ENCODE results near the gene CTDSP1. TPM values are rescaled to one million over a fixed set of nuclear protein-coding genes. Genes with fewer than 3 reads are reported as not detected.

The CTDSP1 gene
- total RNA-seq, 1 donor from 2014 or later = 153 TPM

- no peak for DNase-seq (ENCODE audit: low spot score)
These were observed 22.9 kb downstream of the CTDSP1 start for GRCh38 chr2:218422403-218423086.

GRCh38 chr2:218423584-218423983, 23.9 kb downstream of the CTDSP1 start:
- DNase-seq (ENCODE audit: low spot score) = no peak

- no peak for DNase-seq (ENCODE audit: low spot score)
These were observed 25.9 kb downstream of the CTDSP1 start for GRCh38 chr2:218425531-218425930.

GRCh38 chr2:218427741-218428140, 28.1 kb downstream of the CTDSP1 start:
- DNase-seq (ENCODE audit: low spot score) = no peak

DNA sequence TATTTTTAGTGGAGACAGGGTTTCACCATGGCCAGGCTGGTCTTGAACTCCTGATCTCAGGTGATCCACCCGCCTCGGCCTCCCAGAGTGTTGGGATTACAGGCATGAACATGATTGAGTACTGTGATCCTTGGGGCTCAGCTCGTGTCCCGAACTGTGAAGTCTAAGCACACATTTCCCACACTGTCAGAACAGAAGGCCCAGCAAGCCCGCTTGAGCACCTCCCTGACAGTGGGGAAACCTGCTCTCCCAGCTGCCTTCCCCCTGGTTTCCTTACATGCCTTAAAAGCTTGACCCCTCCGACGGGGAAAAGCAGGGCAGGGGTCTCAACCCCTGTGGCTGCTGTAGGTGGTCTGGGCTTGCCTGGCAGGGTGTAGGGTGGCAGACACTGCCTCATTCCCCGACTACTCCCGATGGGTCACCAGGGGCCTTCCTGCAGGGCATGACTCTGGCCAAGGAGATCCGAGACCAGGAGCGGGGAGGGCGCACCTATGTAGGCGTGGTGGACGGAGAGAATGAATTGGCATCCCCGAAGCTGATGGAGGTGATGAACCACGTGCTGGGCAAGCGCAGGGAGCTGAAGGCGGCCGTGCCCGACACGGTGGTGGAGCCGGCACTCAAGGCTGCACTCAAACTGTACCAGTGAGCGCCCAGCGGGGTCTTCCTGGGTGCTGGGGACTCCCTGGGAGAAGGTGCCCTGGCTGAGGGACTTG, 29.3 kb downstream of the CTDSP1 start:
- no peak for DNase-seq (ENCODE audit: low spot score)

- no peak for DNase-seq (ENCODE audit: low spot score)
These were observed 30.4 kb downstream of the CTDSP1 start for GRCh38 chr2:218429911-218430692.

DNA sequence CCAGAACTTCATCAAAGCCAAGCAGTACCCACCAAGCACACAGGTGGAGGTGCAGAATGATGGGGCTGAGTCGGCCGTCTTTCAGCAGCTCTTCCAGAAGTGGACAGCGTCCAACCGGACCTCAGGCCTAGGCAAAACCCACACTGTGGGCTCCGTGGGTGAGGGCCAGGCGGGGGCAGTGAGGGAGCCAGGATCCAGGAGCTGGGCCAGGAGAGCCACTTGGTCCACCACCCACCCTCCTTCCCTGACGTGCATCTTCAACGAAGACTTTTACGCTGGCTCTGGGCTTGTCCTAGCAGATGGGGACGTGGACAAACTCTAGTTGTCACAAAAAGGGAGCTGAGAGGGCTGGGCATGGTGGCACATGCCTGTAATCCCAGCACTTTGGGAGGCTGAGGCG, 31.1 kb downstream of the CTDSP1 start:
- DNase-seq (ENCODE audit: low spot score) = no peak

- no peak for DNase-seq (ENCODE audit: low spot score)
These were observed 32.2 kb downstream of the CTDSP1 start for GRCh38 chr2:218431878-218432277.

DNA sequence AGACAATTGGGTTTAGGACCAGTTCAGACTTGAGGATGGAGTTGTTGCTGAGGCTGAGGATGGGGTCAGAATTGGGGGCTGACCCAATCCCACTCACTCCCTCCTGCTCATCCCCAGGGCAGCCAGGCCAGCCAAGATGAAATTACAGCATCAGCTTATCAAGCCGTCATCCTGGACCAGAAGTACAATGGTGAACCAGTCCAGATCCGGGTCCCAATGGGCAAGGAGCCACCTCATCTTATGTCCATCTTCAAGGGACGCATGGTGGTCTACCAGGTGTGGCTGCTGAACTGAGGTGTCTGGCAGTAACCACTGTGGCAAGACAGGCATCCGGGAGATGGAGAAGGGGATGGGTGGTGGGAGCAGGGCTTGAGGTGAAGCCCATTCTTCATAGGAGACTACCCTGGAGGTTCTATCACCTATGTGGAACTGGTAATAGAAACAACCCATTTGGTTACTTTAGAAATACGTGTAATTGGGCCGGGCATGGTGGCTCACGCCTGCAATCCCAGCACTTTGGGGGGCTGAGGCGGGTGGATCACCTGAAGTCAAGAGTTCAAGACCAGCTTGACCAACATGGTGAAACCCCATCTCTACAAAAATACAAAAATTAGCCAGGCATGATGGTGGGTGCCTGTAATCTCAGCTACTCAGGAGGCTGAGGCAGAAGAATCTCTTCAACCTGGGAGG, 33.2 kb downstream of the CTDSP1 start:
- DNase-seq (ENCODE audit: low spot score) = no peak

GRCh38 chr2:218434456-218434855, 34.8 kb downstream of the CTDSP1 start:
- DNase-seq (ENCODE audit: low spot score) = no peak

DNA sequence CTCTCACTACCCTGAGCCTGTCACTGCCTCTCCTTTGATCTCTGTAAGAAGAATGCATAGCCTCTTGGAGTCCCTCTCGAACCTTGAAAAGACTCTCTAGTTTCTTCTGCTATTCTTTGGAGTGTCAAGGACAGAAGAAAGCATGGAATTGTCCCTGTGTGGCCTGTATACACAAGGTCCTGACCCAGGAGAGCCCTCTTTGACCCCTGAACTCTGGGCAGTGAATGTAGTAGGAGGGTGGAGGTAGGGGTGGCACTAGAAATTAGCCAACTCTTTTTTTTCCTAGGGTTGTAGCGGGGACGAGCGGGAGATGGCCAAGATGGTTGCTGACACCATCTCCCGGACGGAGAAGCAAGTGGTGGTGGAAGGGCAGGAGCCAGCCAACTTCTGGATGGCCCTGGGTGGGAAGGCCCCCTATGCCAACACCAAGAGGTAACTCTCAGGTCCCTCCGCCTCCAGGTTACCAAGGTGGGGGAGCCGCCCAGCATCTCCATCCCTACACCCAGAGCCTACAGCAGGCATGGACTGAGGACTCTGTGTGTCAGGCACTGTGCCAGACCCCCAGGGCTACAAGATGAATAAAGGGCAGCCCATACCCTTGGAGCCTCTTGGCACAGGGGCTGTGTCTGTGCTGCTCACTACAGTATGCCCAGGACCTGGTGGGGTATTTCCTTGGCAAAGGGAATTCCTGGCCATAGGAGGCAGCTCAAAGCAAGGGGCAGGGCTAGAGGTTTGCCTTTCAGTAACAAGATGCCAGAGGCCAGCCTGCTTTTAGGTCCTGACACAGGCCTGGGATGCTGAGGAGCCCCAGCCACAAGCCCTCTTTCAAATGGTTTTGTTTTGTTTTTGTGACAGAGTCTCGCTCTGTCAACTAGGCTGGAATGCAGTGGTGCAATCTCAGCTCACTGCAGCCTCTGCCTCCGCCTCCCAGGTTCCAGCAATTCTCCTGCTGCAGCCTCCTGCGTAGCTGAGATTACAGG, 35.6 kb downstream of the CTDSP1 start:
- DNase-seq (ENCODE audit: low spot score) = no peak

GRCh38 chr2:218436992-218437391, 37.3 kb downstream of the CTDSP1 start:
- DNase-seq (ENCODE audit: low spot score) = no peak

DNA sequence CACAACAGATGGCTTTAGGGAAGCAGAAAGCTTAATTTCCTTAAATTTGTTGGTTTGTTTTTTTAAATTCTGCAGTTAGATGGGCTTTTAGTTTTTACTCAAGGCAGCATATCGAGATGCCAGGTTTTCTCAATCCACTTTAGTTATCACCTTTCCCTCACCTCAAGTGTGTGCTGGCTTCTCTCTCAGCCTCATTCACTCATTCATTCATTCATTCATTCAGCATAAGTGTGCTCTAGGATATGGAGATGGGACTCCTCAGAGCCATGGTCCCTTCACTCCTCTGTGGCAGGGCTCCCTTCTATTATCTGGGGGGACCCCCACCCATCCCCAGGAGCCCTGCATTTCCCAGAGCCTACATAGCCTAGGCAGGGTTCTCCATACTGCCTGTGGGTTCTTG, 38.3 kb downstream of the CTDSP1 start:
- no peak for DNase-seq (ENCODE audit: low spot score)

DNA sequence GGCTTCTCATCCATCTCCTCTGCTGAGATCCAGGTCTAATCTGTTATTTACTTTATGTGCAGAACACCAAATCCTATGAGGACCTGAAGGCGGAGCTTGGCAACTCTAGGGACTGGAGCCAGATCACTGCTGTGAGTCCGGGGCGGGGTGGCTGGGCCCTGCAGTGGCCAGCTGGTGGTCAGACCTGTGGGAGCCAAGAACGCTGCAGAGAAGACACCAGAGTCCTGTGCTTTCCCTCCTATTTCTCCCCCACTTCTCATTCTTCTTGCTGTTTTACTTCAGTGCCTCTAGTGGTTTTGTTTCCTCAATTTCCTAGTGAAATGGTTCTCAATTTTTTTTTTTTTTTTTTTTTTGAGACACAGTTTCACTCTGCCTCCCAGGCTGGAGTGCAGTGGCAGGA, 38.9 kb downstream of the CTDSP1 start:
- DNase-seq (ENCODE audit: low spot score) = no peak

GRCh38 chr2:218444692-218445357, 45.2 kb downstream of the CTDSP1 start:
- DNase-seq (ENCODE audit: low spot score) = no peak

- DNase-seq (ENCODE audit: low spot score) = no peak
These were observed 45.9 kb downstream of the CTDSP1 start for GRCh38 chr2:218445602-218446001.

DNA sequence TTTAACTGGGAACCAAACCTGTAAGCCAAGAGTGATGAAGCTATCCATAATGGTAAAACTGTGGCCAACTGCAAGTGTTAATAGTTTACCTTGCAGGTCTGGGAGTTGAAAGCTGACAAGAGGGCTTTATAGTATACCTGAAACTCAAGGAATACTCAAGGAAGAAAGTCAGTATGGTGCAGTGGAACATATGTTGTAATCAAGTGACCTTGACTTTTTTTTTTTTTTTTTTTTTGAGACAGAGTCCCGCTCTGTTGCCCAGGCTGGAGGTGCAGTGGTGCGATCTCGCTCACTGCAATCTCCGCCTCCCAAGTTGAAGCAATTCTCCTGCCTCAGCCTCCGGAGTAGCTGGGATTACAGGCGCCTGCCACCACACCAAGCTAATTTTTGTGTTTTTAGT, 46.9 kb downstream of the CTDSP1 start:
- no peak for DNase-seq (ENCODE audit: low spot score)

DNA sequence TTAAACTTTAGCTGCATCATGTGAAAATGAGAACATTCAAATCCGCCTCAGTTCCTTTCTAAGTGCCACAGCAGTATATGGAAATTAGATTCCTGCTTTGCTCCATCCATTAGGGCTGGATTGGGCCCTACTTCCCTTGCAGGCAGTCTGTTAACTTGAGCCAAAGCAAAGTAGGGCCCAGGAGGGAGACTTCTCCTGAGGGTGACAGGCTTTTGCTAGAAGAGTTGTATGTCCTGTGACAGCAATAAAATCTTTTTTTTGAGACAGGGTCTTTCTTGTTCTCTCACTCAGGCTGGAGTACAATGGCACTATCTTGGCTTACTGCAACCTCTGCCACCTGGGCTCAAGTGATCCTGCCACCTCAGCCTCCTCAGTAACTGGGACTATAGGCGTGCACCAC, 47.4 kb downstream of the CTDSP1 start:
- no peak for DNase-seq (ENCODE audit: low spot score)

- DNase-seq (ENCODE audit: low spot score) = no peak
These were observed 49.3 kb downstream of the CTDSP1 start for GRCh38 chr2:218448934-218449333.

GRCh38 chr2:218452079-218452478, 52.4 kb downstream of the CTDSP1 start:
- DNase-seq (ENCODE audit: low spot score) = no peak

Data from ureter (tissue), 1 donor.